ENCODE measurements around the gene LCP2.
"Not testable (repeated sequence)": the region's sequence is repeated elsewhere in the genome, so short reads cannot be mapped to it uniquely, and the experiment has no call there.

Gene LCP2

DNA sequence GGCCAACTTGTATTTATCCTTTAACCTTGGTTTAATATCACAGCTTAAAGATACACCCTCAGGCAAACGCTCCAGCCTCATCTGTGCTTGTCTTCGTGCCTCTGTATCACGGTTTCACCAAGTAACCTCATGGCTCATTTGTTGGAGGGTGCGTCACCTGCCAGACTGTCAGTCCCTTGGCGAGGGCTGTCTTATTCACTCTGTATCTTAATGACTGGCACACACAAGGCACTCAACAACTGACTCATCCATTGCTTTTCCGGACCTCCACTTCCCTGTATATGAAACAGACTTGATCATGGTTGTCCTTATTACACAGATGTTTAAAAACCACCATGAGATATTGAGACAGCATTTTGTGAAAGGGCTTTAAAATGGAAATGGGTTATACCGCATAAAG is 28.0 kb downstream of the LCP2 start:
- no peak for DNase-seq

DNA sequence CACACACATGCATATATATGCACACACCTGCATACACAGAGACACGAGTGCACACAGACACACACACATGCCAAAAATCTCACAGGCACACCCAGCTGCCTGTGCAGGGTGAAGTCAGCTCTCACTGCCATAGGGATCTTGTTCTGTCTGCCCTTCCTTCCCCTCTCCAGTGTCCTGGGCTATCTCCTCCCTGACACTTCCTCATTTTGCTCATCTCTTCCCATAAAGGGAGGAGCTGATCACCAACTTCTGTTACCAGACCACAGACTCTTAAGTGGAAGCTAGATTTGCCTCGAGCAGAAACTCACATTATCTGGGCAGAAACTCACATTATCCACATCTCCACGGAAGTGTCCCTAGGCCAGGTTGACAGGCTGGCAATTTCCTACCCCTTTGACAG is 28.7 kb downstream of the LCP2 start:
- no peak for DNase-seq

DNA sequence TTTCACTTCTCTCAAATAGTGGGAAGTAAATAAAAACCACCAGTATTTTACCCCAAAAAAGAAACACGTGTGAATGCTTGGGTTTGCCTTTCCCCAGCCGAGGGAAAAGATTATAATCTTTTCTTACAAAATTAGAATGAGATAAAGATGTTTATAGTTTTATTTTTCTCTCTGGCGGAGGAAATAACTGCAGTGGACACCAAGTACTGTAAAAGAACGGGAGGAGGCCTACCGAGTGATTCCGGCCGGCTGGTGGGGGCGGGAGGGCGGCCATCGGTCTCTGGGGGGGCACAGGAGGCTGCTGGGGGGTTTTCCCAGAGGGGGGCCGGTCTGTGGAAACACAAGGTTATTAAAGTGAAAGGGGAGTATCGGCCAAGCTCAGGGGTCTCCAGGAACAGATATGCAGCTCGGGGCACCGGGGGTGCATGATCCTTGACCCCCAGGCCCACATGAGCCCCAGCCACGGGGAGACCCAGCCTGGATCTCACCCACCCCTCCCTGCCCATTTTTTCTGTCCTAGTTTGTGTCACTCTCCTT is 29.4 kb downstream of the LCP2 start:
- DNase-seq: no peak

DNA sequence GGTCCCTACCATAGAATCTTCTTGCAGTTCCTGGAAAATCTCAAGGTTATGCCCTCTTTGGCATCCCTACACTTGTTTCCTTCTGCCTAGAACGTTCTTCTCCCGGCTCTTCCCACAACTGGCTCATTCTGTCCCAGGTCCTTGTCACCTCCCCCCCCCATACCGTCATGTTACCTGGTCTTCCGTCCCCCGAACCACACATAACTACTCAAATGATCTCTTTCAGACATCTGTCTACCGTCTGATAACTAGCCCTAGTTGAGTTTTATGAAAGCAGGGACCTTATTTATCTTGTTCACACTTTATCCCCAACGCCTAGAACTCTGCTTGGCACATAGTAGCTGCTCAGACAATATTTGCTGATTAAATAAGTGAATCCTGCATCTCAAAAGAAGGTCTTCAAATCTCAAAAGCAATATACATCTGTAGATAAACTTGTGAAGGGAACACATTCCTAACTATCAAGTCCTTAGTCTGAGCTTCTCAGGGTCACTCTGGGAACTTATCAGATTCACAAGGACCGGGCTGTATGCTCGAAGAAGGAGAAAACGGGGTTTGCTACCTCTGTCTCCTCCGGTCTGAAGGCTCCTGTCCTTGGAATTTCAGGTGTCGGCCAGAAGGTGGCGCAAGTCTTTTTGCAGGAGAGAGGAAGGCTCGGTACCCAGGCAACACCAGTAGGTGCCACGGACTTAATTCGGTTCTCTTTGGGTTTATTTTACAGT is 30.0 kb downstream of the LCP2 start:
- peak; percentile 4 for DNase-seq

DNA sequence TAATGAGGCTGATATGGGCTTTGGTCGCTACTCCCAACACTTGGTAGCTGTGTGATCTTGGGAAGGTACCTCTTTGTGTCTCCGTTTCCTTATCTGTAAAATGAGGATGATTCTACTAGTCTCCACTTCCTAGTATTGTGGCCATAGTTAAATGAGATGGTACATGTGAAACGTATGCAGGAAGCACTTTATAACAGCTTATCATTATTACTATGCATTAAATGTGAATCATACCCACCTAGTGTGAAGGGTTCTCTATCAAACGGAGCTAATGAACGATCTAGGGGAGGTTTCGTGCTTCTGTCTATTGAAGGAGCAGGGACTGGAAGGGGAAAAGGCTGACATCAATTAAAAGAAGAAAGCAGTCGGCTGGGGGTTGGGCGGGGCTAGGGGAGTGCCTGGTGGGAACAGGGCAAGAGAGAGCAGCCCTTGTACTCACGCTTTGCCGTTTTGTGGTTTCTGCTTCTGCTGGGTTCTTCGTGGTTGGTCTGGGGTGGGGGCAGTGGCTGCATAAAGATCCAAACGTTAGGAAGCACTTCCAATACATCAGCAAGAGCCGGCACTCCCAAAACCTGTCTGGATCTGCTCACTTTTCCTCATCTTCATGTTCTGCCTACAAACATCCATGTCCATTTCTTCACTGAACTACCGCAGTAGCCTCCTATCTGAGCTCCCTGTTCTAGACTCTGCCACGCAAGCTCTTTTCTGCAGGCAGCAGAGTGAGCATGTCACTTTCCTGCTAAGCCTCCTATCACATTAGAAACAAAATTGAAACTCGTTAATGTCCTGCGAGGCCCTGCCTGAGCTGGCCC is 30.8 kb downstream of the LCP2 start:
- DNase-seq: no peak

DNA sequence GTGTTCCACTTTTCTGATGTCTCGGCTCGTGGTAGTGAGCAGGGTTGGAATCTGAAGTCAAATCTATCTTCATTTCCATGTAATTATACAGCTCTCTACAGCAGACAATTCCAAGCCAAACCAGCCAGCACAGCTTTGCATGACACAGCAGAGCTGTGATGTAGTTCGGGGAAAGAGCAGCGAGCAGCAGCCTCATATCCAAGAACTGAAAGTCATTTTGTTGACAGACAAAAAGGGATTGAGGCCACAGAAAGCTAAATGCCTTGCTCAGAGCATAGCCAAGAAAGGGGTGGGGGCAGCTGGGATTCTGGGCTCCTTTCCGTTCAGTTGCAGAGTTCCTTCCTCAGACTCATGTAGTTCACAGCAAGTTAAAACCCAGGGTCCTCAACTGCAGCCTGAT is 32.1 kb downstream of the LCP2 start:
- no peak for DNase-seq

DNA sequence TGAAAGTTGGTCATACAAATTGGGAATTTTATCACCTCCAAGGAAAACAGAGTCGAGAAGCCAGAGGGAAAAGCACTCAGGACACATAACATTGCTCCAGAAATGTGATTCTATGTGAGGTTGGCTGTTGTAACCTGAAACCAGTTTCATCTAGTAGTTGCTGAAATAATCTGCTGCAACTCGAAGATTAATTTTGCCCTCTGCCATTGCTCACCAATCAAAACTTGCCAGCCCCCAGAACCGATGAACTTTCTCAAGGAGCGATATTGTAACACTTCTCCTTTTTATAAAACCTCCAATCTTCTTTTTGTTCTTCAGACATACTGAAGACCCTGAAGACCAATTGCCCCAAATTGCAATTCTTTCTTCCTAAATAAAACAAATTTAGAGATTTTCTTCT is 33.7 kb downstream of the LCP2 start:
- DNase-seq: no peak

DNA sequence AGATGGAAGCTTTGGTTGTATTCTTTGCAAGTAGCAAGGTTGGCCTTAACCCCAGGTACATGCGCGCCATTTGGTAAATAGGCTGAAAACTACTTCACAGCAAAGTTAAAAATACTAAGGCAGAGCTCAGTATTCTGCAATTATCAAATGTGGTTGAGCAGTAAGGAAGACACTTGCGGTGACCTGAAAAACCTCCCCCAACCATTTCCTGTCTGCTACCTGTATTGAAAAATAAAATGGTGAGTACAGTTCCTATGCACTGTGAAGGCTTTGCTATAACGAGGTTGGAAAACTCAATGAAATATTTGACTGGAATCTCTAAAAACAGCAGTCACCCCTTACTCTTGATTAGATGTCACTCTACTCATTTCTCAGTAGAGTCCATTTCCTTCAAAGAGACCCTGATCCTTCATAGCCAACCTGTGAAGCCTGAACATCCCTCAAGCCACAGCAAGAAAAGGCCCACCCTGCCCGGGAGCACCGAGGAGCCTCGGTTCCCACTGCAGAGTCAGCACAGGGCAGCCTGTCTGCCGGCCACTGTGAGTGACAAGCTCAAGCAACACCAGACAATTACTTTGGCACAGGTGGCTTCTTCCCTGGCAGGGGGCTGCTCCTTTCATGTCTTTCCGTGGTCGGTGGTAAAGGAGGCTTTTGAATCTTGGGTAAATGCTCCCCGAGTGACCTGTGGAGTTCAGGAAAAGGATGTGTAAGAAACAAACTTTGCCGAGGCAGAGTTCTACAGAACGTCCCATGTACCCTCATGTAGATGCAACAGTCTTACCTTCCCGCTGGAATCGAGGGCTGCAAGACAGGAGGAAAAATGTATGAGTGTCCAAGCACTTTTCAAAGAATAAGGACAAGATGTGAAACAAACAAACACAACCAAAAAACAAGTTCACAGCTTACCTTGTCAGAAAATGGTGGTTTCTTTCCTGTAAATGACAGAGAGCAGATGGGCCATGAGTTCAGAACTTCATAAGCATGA is 35.2 kb downstream of the LCP2 start:
- no peak for DNase-seq

DNA sequence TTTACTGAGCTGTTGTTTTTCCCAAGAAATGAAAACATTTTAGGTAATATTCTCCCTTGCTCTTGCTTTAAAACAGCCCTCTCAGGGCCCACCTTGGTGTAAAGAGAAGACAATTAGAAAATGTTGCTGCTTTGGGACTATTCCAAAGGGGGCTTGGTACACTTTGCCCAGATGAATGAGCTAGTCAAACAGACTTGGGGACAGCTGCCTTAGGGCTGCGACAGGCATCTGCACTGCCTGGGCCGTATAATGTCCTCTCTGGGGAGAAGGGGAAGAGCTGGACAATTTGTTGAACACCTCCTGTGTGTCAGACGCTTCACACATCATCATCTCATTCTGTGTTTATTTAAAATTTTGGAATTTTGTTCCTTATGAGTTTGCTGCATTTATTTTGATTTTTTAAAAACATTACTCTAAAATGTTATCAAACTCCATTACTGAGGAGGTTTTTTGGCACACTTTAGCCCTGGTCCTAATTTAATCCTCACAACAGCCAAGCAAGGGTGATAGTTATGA is 36.0 kb downstream of the LCP2 start:
- no peak for DNase-seq

DNA sequence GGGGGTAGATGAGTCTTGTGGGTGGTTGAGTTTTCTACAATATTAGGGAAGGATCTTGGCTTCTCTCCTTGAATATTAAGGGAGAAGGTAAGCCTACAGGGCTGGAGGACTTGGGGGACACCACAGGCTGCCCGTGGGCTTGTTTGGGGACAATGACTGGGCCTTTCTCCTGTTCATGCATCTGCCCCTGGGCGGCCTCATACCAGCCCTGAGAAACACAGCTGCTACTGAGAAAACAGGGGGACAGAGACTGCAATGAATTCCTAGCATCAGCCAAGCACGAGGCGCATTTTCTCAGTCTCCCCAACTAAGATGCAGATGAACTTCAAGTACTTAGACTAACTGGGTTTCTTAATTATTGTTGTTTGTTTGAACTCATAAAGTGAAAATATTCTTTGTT is 40.2 kb downstream of the LCP2 start:
- DNase-seq: no peak

DNA sequence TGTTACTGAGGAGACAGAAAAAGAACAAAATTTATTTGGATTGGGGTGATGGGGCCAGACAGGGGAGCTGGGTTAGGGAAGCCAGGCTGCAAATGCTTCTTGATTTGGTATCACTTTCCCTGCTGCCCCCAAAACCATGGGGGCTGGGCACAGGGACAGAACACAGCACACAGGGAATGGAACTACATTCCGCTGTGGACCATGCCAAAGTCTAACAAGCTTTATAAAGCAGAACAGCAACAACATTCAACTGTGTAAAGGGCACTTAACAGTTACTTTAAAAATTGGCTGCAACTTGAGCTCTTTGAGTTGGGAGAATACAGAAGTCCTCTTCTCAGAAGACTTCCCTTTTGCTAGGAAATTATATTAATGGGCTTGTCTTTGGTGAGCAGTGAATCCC is 41.0 kb downstream of the LCP2 start:
- no peak for DNase-seq

DNA sequence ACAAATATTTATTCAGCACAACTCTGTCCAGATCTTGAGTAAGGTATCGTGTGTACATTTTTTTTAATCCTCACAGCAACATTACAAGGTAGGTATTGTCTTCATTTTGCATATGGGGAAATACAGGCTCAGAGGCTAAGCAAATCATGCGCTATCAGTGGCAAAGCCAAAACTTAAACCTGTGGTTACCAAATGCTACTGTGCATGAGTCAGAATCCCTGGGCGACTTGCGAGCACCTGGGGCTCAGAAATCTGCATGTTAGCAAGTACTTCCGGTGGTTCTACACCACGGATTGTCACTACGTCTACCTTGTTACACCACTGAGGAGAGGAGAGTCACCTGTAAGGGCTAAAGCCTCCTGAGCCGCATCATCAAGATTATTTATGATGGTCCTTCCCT is 43.5 kb downstream of the LCP2 start:
- DNase-seq: no peak

DNA sequence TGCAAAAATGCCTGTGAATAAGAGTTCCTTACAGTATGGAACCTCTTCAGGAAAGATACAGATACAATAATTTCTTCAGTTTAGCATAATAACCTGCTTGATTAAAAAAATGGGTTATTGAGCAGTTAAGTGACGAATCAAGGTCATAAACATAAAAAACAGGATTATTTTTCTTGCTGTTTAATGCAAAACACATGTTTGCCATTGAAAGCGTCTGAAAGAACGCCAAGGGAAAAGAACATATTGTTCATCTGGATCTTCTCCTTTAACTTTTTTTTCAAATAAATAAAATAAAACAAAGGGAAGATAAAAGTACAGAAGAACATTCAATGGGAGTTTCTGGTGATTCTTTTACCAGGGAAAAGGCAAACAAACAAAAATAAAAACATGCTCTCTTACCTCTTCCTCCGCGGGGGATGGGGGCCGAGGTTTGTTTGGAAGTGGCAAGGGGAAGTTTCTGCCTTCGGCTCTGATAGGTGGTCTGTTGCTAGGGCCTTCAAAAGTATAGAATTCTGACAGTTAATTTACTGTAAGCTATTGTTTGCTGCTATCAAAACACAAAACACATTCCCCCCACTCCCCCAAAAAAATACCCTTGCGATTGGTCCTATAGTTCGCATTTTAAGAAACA is 44.7 kb downstream of the LCP2 start:
- DNase-seq: no peak

DNA sequence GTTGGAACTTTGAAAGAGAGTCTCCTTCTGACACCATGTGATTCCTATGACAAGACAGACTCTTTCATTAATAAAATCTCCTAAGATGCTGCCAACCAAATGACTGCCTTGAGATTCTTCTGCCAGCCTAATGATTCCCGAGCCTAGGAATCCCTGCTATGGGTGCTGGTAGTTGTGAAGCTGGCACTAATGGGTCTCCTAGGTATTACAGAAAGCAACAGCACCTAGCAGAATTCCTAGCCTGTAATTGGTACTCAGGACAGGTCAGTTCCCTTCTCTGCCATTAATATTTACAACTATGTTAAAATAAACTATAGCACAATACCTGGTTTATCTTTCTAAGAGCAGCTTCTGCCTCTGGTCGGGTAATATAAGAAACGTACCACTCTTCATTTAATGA is 45.5 kb downstream of the LCP2 start:
- no peak for DNase-seq

DNA sequence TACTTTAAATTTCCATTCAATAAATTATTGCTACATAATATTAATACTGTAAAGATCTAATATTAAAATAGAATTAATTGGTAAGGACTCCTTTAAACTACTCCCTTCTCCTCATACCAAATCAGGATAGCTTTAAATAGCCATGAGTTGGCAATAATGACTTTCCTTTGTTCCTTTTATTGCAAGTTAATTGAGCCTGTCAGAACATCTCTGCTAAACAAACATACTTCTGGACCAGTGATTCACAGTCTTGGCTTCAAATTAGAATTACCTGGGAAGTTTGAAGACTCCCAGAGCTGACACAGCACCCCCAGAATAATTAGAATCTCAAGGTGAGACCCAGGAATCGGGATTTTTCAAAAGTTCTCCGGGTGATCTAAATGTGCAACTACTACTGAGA is 46.1 kb downstream of the LCP2 start:
- no peak for DNase-seq

DNA sequence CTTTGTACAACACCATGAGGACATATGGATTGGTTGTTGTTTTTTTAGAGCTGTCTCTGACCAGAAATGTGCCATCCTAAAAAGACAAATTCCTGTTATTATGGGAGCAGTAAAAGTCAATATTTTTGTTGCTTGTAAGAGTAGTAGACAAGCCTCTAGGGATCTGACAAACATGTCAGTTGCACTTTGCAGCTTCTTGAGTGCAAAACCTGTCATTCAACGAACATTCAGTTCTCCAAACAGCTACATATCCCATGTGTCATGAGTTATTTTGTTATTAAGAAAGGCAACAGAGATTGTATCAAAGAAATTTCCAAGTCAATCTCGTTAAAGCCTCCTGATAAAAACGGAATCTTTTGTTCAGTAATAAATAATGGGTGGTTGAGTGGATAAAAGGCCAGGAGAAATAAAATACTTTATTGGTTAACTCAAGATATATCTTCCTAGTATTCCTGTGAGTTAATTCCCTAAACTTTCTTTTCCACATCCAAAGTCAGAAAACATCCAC is 46.7 kb downstream of the LCP2 start:
- DNase-seq: no peak

DNA sequence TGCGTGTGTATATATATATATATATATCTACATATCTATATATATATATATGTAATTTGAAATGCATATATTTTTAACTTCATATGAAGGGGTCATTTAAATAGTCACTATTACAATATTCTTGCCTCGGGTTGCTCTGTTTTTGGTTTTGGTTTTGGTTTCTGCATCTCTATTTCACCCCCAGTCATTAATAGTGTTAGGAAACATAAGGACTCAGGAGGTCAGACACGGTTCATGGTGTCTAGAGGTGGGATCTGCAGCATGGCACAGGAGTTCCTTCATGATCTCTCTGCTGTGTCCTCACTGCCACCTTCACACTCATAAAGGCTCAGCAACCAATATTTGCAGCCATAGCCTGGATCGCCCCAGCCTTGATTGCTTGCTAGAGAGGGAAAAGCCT is 48.2 kb downstream of the LCP2 start:
- no peak for DNase-seq

DNA sequence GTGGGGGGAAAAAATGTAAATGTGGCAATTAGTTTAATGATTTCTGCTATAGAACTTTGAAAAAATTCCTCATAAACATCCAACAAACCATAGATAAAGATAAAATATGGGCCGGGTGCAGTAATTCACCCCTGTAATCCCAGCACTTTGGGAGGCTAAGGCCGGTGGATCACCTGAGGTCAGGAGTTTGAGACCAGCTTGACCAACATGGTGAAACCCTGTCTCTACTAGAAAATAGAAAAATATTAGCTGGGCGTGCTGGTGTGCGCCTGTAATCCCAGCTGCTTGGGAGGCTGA is 48.7 kb downstream of the LCP2 start:
- DNase-seq: not testable (repeated sequence)

DNA sequence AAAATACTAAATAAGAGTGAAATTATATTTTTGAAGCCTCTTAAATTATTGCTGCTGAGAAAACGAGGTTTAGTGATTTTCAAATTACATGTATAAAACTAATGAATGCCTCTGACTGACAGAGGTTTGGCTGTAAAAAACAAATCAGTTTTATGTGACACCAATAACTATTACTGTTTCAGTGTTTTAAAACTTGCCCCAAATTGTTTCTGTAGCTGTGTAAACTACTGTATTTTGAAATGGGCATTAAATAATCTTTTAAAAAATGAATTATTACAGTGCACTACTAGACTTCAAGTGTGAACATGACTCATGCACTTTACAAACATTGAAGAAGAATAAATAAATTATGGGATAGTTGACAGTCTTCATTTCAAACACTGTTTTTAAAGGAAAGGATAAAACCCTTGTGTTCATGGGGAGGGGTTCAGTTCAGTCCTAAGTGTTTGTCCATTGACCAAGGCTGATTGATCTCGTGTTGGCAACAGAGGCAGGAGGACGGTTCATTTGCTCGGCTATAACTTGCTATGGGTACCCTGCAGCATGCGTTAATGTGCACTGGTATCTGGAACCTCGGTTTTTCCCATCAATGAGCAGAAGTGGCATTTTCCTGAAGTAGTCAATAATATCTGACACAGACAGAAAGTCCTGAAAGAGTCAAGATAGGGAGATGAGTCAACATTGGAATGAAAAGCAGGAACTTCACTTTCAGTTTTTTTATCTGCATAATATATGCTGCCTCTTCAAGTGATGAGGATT is 49.2 kb downstream of the LCP2 start:
- DNase-seq: no peak

DNA sequence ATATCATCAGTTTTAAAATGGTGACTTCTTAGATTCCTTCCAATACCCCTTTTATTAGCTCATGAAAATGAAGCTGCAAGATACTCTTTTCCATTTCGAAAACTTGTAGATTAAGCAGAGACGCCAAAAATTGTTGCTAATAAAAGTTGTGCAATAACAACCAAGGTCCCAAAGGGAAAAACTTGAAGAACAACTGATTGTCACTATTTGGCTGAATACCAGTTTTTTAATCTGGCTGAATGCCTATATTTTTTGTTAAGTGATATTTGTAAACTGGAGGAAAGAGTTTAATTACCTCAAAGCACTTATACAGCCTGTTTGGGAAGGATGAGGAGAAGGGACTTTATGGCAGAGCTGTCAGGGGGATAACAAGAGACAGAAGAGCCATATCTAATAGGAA is 50.2 kb downstream of the LCP2 start:
- no peak for DNase-seq

DNA sequence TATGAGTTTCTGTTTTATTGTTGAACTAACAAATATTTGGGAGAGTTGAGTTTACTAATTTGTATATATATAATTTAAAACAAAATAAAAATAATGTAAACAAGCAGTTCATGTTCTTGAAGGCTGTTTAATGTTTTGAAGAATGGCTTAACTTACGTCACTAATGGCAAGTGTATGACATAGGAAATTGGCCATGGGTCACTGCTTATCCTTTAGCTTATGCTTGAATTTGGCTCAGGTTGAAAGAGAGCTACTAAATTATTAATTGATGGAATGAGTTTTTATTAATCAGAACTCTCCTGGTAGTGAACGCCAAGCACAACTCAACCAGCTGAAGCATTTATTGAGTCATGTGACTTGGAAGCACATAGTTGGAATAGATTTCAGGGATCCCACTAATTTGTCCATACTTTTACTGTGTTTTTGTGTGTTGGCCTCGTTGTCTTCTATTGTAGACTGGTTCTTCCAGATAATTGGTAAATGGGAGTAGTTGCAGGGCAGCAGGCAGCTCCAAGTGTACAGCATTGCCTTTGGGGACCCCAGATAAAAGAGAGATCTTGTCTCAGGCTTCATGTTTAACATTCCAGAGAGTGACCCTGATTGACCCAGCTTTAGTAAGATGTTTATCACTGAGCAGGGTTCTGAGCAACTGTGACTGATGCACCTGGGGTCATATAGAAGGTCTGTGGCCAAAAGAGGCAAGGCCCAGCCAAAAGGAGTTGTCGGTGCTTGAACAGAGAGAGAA is 51.3 kb downstream of the LCP2 start:
- DNase-seq: no peak

Data from DMS153 (cell line).